Measurements from ENCODE around the gene NCKAP1.

DNA sequence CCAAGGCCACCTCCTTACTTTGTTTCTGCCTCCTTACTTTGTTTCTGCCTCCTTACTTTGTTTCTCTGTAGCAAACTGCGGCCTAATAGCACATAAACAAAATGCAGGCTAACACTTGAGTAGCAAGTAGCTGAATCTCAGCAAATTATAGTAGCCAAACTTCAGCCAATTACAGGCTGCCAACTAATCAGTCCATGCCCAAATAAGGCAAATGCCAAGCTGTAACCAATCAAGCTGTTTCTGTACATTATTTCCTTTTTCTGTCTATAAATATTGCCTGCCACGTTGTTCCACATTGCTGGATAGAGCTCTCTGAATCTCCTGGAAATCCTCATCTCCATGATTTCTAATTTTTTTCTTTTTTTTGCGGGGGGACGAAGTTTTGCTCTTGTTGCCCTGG is 143.1 kb downstream of the NCKAP1 start:
- TF ChIP-seq POLR2A (IDR thresholded peaks at IDR 0.05; ENCODE audit: low read depth, low read length) (no peak), POLR2AphosphoS5 (IDR thresholded peaks at IDR 0.05; ENCODE audit: low read depth, low read length) (no peak), TAF1 (IDR thresholded peaks at IDR 0.05; ENCODE audit: borderline replicate concordance, low read depth, low read length) (no peak)
